GM18870 (cell line): ENCODE measurements around the gene TPK1.
A peak's percentile ranks its signal among the peaks of the same experiment; 100 is the strongest.
"Not testable (repeated sequence)": the region's sequence is repeated elsewhere in the genome, so short reads cannot be mapped to it uniquely, and the experiment has no call there.

Experiments
- ATAC-seq: cut with Tn5 transposase; IDR thresholded peaks from one replicate; pipeline ENCODE4 v1.9.1; 2021; ENCODE audit warnings: moderate library complexity; ENCODE audit not compliant: unreplicated experiment

The TPK1 gene

GRCh38 chr7:144483189-144483588 lies 352.7 kb downstream of the TPK1 start:
- ATAC-seq: no peak

- ATAC-seq: no peak
Observed at GRCh38 chr7:144481833-144482232, 354.0 kb downstream of the TPK1 start.

GRCh38 chr7:144477348-144477747 lies 358.5 kb downstream of the TPK1 start:
- no peak for ATAC-seq

- ATAC-seq: no peak
Observed at GRCh38 chr7:144474800-144475615, 360.8 kb downstream of the TPK1 start.

GRCh38 chr7:144474363-144474762 lies 361.5 kb downstream of the TPK1 start:
- ATAC-seq: no peak

- no peak for ATAC-seq
Observed at GRCh38 chr7:144473908-144474307, 361.9 kb downstream of the TPK1 start.

- peak; percentile 46 for ATAC-seq
Observed at GRCh38 chr7:144470078-144470477, 365.8 kb downstream of the TPK1 start.

GRCh38 chr7:144468990-144469732 lies 366.7 kb downstream of the TPK1 start:
- ATAC-seq: peak; percentile 35

- ATAC-seq: no peak
Observed at GRCh38 chr7:144459635-144460034, 376.2 kb downstream of the TPK1 start.

GRCh38 chr7:144455040-144455404 lies 380.8 kb downstream of the TPK1 start:
- ATAC-seq: no peak

GRCh38 chr7:144454256-144455039 lies 381.4 kb downstream of the TPK1 start:
- no peak for ATAC-seq

- peak; percentile 82 for ATAC-seq
Observed at GRCh38 chr7:144452064-144452463, 383.8 kb downstream of the TPK1 start.

- ATAC-seq: no peak
Observed at GRCh38 chr7:144445590-144445989, 390.3 kb downstream of the TPK1 start.

GRCh38 chr7:144439717-144440205 lies 396.1 kb downstream of the TPK1 start:
- no peak for ATAC-seq

GRCh38 chr7:144438759-144439158 lies 397.1 kb downstream of the TPK1 start:
- no peak for ATAC-seq

GRCh38 chr7:144437370-144438191 lies 398.3 kb downstream of the TPK1 start:
- peak; percentile 83 for ATAC-seq

- no peak for ATAC-seq
Observed at GRCh38 chr7:144436500-144436899, 399.4 kb downstream of the TPK1 start.

- no peak for ATAC-seq
Observed at GRCh38 chr7:144428431-144428830, 407.4 kb downstream of the TPK1 start.

- not testable (repeated sequence) for ATAC-seq
Observed at GRCh38 chr7:144427539-144427938, 408.3 kb downstream of the TPK1 start.

- ATAC-seq: not testable (repeated sequence)
Observed at GRCh38 chr7:144418931-144419330, 416.9 kb downstream of the TPK1 start.
